DOHH2 (cell line): ENCODE results near the gene SUPT3H.

Source experiments
- H3F3A ChIP-seq: fragments of 200-600 bp; sonication (generic), shearing (Covaris generic); 2 replicates; pipeline ENCODE4 v1.6.0; 2016; ENCODE audit warnings: antibody characterized with exemption, mild to moderate bottlenecking; ENCODE audit not compliant: control insufficient read depth, insufficient read depth
- H3K27ac ChIP-seq: fragments of 200-600 bp; sonication (generic); 2 replicates; pipeline ENCODE4 v1.5.1; 2014; ENCODE audit warnings: low read depth, mild to moderate bottlenecking, low read length, moderate library complexity
- H3K27me3 ChIP-seq: fragments of 200-600 bp; sonication (generic); 2 replicates; pipeline ENCODE4 v1.6.1; 2014; ENCODE audit warnings: mild to moderate bottlenecking, low read length, mixed read lengths; ENCODE audit not compliant: control insufficient read depth
- H3K36me3 ChIP-seq: fragments of 200-600 bp; sonication (generic); 2 replicates; pipeline ENCODE4 v1.6.1; 2014; ENCODE audit warnings: mild to moderate bottlenecking, low read length, moderate library complexity, mixed read lengths; ENCODE audit not compliant: control insufficient read depth
- H3K4me1 ChIP-seq: fragments of 200-600 bp; sonication (generic); 2 replicates; pipeline ENCODE4 v1.6.1; 2014; ENCODE audit warnings: mild to moderate bottlenecking, low read length, mixed read lengths; ENCODE audit not compliant: control insufficient read depth
- H3K4me2 ChIP-seq: fragments of 200-600 bp; sonication (generic); 2 replicates; pipeline ENCODE4 v1.6.0; 2014; ENCODE audit warnings: mild to moderate bottlenecking, low read length, moderate library complexity
- H3K4me3 ChIP-seq: fragments of 200-600 bp; sonication (generic); 2 replicates; pipeline ENCODE4 v1.5.1; 2014; ENCODE audit warnings: mild to moderate bottlenecking, low read length, mixed read lengths
- H3K79me2 ChIP-seq: fragments of 200-600 bp; sonication (generic); 2 replicates; pipeline ENCODE4 v1.6.1; 2014; ENCODE audit warnings: mild to moderate bottlenecking, low read length, mixed read lengths; ENCODE audit not compliant: control insufficient read depth
- H3K9me2 ChIP-seq: fragments of 200-600 bp; sonication (generic); replicated peaks from 2 replicates; pipeline ENCODE4 v1.6.1; 2014; ENCODE audit warnings: mild to moderate bottlenecking, low read length, mixed read lengths; ENCODE audit not compliant: control insufficient read depth
- H3K9me3 ChIP-seq: fragments of 200-600 bp; sonication (generic); 2 replicates; pipeline ENCODE4 v1.6.1; 2014; ENCODE audit warnings: antibody characterized with exemption, low read length, mixed read lengths; ENCODE audit not compliant: control insufficient read depth, insufficient read depth
- H4K20me1 ChIP-seq: fragments of 200-600 bp; sonication (generic); 2 replicates; pipeline ENCODE4 v1.6.0; 2014; ENCODE audit warnings: low read depth, mild to moderate bottlenecking, antibody characterized with exemption, low read length, moderate library complexity; ENCODE audit not compliant: control insufficient read depth, insufficient read depth
- CTCF ChIP-seq: fragments of 200-600 bp; sonication (generic); IDR thresholded peaks from one replicate; pipeline ENCODE4 v1.5.1; 2014; ENCODE audit warnings: antibody characterized with exemption, mild to moderate bottlenecking, low read depth, low read length; ENCODE audit not compliant: poor library complexity, severe bottlenecking
- EZH2phosphoT487 ChIP-seq: fragments of 200-600 bp; sonication (generic); IDR thresholded peaks from 2 replicates; pipeline ENCODE4 v1.6.1; 2017; ENCODE audit warnings: borderline replicate concordance, mild to moderate bottlenecking, antibody characterized with exemption, low read length, moderate library complexity, mixed read lengths

SUPT3H gene

GRCh38 chr6:44784195-44784594 is 593.5 kb downstream of the SUPT3H start:
- H3K27me3 ChIP-seq = peaks cover 5% of the 10 kb centered on the region; the same call in 1 of the 2 replicates
- H3K27ac ChIP-seq = no peak overlapping the region
- no peak for TF ChIP-seq EZH2phosphoT487
- TF ChIP-seq CTCF = no peak
- H3K9me3 ChIP-seq = no peaks in the 10 kb centered on the region
- H3K4me1 ChIP-seq = no peaks in the 10 kb centered on the region
- H3K9me2 ChIP-seq = no peaks in the 10 kb centered on the region
- H4K20me1 ChIP-seq = no peaks in the 10 kb centered on the region
- H3K4me2 ChIP-seq = no peak overlapping the region
- no peaks in the 10 kb centered on the region for H3K79me2 ChIP-seq
- no peaks in the 10 kb centered on the region for H3F3A ChIP-seq
- H3K4me3 ChIP-seq = no peak overlapping the region
- H3K36me3 ChIP-seq = no peaks in the 10 kb centered on the region

GRCh38 chr6:44782892-44783291 is 594.8 kb downstream of the SUPT3H start:
- Histone ChIP-seq H3K79me2 (no peaks in the 10 kb centered on the region), H3K27ac (no peak overlapping the region), H3K4me2 (no peak overlapping the region), H3K27me3 (peaks cover 5% of the 10 kb centered on the region; the same call in 1 of the 2 replicates), H3K36me3 (no peaks in the 10 kb centered on the region), H3F3A (no peaks in the 10 kb centered on the region), H3K4me3 (no peak overlapping the region), H4K20me1 (no peaks in the 10 kb centered on the region), H3K9me3 (no peaks in the 10 kb centered on the region), H3K9me2 (no peaks in the 10 kb centered on the region), H3K4me1 (no peaks in the 10 kb centered on the region)
- TF ChIP-seq EZH2phosphoT487 (no peak), CTCF (no peak)

GRCh38 chr6:44781912-44782597 is 595.7 kb downstream of the SUPT3H start:
- no peak overlapping the region for H3K27ac ChIP-seq
- H3K27me3 ChIP-seq = peaks cover 5% of the 10 kb centered on the region; the same call in 1 of the 2 replicates
- no peak overlapping the region for H3K4me2 ChIP-seq
- H3K4me3 ChIP-seq = no peak overlapping the region
- H3K9me3 ChIP-seq = no peaks in the 10 kb centered on the region
- no peaks in the 10 kb centered on the region for H3K36me3 ChIP-seq
- H3K4me1 ChIP-seq = no peaks in the 10 kb centered on the region
- no peaks in the 10 kb centered on the region for H4K20me1 ChIP-seq
- H3F3A ChIP-seq = no peaks in the 10 kb centered on the region
- TF ChIP-seq EZH2phosphoT487 (no peak), CTCF (no peak)
- no peaks in the 10 kb centered on the region for H3K79me2 ChIP-seq
- no peaks in the 10 kb centered on the region for H3K9me2 ChIP-seq
